Upper lobe of left lung (tissue), 4 donors: ENCODE measurements around the gene MYH8.

ENCODE experiments used
- EP300 ChIP-seq, 4 donors: sonication (generic); formaldehyde crosslinking; IDR thresholded peaks; one replicate each; pipeline ENCODE4 v1.5.1; 2017; ENCODE audit warnings: antibody characterized with exemption in 4 of 4, control low read depth in 2 of 4
- POLR2A ChIP-seq, 4 donors: fragments of 450-650 bp; IDR thresholded peaks; one replicate each; pipeline ENCODE4 v1.5.1; 2016 to 2017; ENCODE audit warnings: antibody characterized with exemption in 4 of 4, mild to moderate bottlenecking in 2 of 4
- TF ChIP-seq, protein P1 (sequence below), 6 experiments: fragments of 450-650 bp in 4 of 6; fragments of 200-600 bp in 2 of 6; sonication (generic) in 2 of 6; IDR thresholded peaks; one replicate each; pipeline ENCODE4 v1.5.1; 2016 to 2019; ENCODE audit warnings: antibody characterized with exemption in 6 of 6

DNA sequence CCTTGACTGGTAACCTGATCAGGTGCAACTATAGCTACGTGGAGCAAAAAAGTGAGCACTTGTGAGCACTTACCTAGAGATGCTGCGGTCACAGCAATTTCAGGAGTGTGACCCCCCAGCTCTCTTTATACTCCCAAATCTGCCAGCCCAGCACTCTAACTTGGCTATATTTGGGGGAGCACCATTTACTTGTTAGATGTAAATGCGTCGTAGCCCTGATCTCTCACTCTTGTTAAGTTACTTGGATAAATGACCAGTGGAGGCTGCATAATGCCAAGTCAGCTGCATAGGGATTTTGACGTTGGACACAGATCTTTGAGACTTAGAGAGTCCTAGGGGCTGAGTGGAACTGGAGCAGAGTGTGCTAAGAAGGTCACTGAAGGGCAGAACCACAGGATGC, 48.8 kb downstream of the MYH8 start, which contains the start of gene MYH13:
- TF ChIP-seq POLR2A (IDR thresholded peaks at IDR 0.05) = no peak
- TF ChIP-seq, protein P1, sequence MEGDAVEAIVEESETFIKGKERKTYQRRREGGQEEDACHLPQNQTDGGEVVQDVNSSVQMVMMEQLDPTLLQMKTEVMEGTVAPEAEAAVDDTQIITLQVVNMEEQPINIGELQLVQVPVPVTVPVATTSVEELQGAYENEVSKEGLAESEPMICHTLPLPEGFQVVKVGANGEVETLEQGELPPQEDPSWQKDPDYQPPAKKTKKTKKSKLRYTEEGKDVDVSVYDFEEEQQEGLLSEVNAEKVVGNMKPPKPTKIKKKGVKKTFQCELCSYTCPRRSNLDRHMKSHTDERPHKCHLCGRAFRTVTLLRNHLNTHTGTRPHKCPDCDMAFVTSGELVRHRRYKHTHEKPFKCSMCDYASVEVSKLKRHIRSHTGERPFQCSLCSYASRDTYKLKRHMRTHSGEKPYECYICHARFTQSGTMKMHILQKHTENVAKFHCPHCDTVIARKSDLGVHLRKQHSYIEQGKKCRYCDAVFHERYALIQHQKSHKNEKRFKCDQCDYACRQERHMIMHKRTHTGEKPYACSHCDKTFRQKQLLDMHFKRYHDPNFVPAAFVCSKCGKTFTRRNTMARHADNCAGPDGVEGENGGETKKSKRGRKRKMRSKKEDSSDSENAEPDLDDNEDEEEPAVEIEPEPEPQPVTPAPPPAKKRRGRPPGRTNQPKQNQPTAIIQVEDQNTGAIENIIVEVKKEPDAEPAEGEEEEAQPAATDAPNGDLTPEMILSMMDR (IDR thresholded peaks at IDR 0.05) = no peak
- TF ChIP-seq EP300 (IDR thresholded peaks at IDR 0.05) = no peak
